ENCODE measurements around the gene AIF1.

DNA sequence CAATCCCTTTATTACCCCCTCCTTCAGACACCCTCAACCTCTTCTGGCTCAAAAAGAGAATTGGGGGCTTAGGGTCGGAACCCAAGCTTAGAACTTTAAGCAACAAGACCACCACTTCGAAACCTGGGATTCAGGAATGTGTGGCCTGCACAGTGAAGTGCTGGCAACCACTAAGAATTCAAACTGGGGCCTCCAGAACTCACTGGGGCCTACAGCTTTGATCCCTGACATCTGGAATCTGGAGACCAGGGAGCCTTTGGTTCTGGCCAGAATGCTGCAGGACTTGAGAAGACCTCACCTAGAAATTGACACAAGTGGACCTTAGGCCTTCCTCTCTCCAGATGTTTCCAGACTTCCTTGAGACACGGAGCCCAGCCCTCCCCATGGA lies 37.5 kb upstream of the AIF1 start:
- no peak for TF ChIP-seq ISL1 (CRISPR knock-in tag; IDR thresholded peaks at IDR 0.05)
- TF ChIP-seq TOX (CRISPR knock-in tag; IDR thresholded peaks at IDR 0.05; ENCODE audit: borderline replicate concordance) = no peak
- TF ChIP-seq ZFP30 (CRISPR knock-in tag; IDR thresholded peaks at IDR 0.05) = no peak
- TF ChIP-seq GLIS3 (CRISPR knock-in tag; IDR thresholded peaks at IDR 0.05) = no peak
- no peak for TF ChIP-seq ARNTL (CRISPR knock-in tag; IDR thresholded peaks at IDR 0.05; ENCODE audit: borderline replicate concordance, low read depth)
- TF ChIP-seq, protein P1, sequence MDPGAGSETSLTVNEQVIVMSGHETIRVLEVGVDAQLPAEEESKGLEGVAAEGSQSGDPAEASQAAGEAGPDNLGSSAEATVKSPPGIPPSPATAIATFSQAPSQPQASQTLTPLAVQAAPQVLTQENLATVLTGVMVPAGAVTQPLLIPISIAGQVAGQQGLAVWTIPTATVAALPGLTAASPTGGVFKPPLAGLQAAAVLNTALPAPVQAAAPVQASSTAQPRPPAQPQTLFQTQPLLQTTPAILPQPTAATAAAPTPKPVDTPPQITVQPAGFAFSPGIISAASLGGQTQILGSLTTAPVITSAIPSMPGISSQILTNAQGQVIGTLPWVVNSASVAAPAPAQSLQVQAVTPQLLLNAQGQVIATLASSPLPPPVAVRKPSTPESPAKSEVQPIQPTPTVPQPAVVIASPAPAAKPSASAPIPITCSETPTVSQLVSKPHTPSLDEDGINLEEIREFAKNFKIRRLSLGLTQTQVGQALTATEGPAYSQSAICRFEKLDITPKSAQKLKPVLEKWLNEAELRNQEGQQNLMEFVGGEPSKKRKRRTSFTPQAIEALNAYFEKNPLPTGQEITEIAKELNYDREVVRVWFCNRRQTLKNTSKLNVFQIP (CRISPR knock-in tag; IDR thresholded peaks at IDR 0.05; ENCODE audit: borderline replicate concordance, low read depth) = no peak
- TF ChIP-seq, protein P2, sequence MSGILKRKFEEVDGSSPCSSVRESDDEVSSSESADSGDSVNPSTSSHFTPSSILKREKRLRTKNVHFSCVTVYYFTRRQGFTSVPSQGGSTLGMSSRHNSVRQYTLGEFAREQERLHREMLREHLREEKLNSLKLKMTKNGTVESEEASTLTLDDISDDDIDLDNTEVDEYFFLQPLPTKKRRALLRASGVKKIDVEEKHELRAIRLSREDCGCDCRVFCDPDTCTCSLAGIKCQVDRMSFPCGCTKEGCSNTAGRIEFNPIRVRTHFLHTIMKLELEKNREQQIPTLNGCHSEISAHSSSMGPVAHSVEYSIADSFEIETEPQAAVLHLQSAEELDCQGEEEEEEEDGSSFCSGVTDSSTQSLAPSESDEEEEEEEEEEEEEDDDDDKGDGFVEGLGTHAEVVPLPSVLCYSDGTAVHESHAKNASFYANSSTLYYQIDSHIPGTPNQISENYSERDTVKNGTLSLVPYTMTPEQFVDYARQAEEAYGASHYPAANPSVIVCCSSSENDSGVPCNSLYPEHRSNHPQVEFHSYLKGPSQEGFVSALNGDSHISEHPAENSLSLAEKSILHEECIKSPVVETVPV (CRISPR knock-in tag; IDR thresholded peaks at IDR 0.05) = no peak
- TF ChIP-seq RARB (CRISPR knock-in tag; IDR thresholded peaks at IDR 0.05) = no peak

All from SK-N-SH treated with all-trans-retinoic acid at 6 μM for 48 hours (cell line).